Measurements from ENCODE around the gene BARX1. TPM values are rescaled to one million over a fixed set of nuclear protein-coding genes. Genes with fewer than 3 reads are reported as not detected.

The BARX1 gene
- total and polyA plus RNA-seq, 7 donors: not detected

DNA sequence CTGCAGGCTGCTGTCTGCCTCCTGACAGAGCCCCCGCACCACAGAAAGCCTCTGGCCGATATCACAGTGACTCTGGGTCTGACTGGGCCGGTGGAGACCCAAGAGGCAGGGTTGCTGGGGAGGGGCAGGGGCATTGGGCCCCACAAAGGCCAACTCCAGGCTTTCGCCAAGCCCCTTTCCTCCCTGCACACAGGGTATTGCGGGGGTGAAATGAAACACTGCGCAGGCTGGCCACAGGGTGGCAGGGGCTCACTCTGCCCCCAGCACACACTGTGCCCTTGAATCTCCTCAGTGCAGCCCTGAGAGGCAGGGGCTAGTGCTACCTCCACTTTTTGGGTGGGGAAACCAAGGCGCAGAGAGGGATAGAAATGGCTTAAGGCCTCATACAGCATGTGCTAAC, 44.6 kb downstream of the BARX1 start:
- no peak for DNase-seq
- no peaks in the 10 kb centered on the region for H3K36me3 ChIP-seq (ENCODE audit: insufficient read depth in 1 of 2, low read depth in 1 of 2)
- H3K4me3 ChIP-seq: no peak overlapping the region
- no peak for ATAC-seq
- H3K27me3 ChIP-seq (ENCODE audit: insufficient read depth in 3 of 3, low read length in 2 of 3): peaks cover 0 to 1% (median 0%) of the 10 kb centered on the region in 3 donors
- H3K4me1 ChIP-seq: no peaks in the 10 kb centered on the region
- 87 to 93% (median 88%) methylated on average over 5 to 7 of the region's 7 CpGs for WGBS, 3 donors
- TF ChIP-seq CTCF (IDR thresholded peaks at IDR 0.05): no peak
- H3K9me3 ChIP-seq: no peaks in the 10 kb centered on the region
- H3K27ac ChIP-seq: no peak overlapping the region
- intact Hi-C loops (cut with DNase I): no loop called here

GRCh38 chr9:93910196-93910595, 45.0 kb downstream of the BARX1 start:
- ATAC-seq (no peak), DNase-seq (no peak)
- Histone ChIP-seq H3K4me3 (no peak overlapping the region), H3K4me1 (no peaks in the 10 kb centered on the region), H3K27me3 (ENCODE audit: insufficient read depth in 3 of 3, low read length in 2 of 3) (peaks cover 0 to 1% (median 0%) of the 10 kb centered on the region in 3 donors), H3K36me3 (ENCODE audit: insufficient read depth in 1 of 2, low read depth in 1 of 2) (no peaks in the 10 kb centered on the region), H3K27ac (no peak overlapping the region), H3K9me3 (no peaks in the 10 kb centered on the region)
- intact Hi-C loops (cut with DNase I): no loop called here
- TF ChIP-seq CTCF (IDR thresholded peaks at IDR 0.05): no peak
- WGBS, 3 donors: 89 to 92% (median 92%) methylated on average over 10 of the region's 10 CpGs

DNA sequence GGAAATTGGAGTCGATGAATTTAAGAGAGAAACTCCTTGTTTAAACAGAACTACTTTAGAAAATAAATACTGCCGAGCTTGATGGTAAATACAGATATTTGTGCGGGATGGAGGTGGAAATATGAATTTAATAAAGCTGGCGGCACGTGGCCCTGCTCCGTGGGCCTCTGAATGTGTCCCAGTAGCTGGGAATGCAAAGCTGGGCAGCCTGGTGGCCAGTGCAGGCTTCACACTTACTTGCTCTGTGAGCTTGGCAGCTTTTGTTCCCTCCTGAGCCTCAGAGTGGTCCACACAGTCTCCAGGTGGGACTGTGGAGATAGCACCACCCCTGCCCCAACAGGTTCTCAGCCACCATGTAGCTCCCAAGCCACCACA, 45.9 kb downstream of the BARX1 start:
- DNase-seq (peak in 1 of 2 donors; percentile 17), ATAC-seq (no peak)
- Histone ChIP-seq H3K27me3 (ENCODE audit: insufficient read depth in 3 of 3, low read length in 2 of 3) (peaks cover 0 to 1% (median 0%) of the 10 kb centered on the region in 3 donors), H3K4me1 (no peaks in the 10 kb centered on the region), H3K4me3 (no peak overlapping the region), H3K36me3 (ENCODE audit: insufficient read depth in 1 of 2, low read depth in 1 of 2) (no peaks in the 10 kb centered on the region), H3K9me3 (no peaks in the 10 kb centered on the region), H3K27ac (no peak overlapping the region)
- WGBS, 3 donors: 58 to 67% (median 63%) methylated on average over 6 of the region's 6 CpGs
- TF ChIP-seq CTCF (IDR thresholded peaks at IDR 0.05): no peak
- intact Hi-C loops (cut with DNase I): no loop called here

DNA sequence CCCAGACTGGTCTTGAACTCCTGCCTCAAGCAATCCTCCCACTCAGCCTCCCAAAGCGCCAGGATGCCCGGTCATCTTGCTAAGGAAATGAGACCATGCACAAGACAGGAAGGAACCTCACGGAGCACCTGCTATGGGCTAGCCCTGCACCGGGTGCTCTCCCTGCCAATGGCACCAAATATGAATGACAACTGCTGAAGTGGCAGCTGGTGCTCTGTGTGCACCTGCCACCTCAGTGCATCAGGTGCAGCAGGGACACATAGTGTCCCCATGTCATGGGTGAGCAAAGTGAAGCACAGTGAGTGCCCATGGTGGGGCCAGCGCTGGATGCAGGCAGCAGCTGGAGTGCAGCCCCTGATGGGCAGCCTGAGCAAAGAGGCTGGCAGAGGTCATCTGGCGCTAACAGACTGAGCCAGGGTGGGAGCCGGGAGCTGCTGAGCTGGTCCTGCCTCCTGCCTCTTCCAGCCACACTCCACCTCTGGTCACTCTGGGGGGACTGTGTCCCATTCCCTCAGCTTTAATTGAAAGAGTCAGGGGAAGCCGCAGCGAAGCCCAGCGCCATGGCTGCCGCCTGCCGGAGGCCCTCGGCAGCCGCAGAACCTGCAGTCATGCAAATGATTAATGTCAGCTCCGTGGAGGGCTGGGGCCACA, 46.4 kb downstream of the BARX1 start:
- Histone ChIP-seq H3K4me3 (no peak overlapping the region), H3K27me3 (ENCODE audit: insufficient read depth in 3 of 3, low read length in 2 of 3) (peaks cover 0 to 1% (median 0%) of the 10 kb centered on the region in 3 donors), H3K36me3 (ENCODE audit: insufficient read depth in 1 of 2, low read depth in 1 of 2) (no peaks in the 10 kb centered on the region), H3K27ac (no peak overlapping the region), H3K4me1 (no peaks in the 10 kb centered on the region), H3K9me3 (no peaks in the 10 kb centered on the region)
- ATAC-seq: no peak
- no peak for TF ChIP-seq CTCF (IDR thresholded peaks at IDR 0.05)
- intact Hi-C loops (cut with DNase I): no loop called here
- 42 to 48% (median 45%) methylated on average over 15 of the region's 15 CpGs for WGBS, 3 donors
- DNase-seq: peak in 1 of 2 donors; percentile 30
